Activated CD4-positive, alpha-beta T cell treated with anti-CD3 and anti-CD28 coated beads, Interleukin-2, amount 50 U/mL, for 1 hour (primary cell): ENCODE data around the gene OR51T1.
"Not testable (repeated sequence)": the region's sequence is repeated elsewhere in the genome, so short reads cannot be mapped to it uniquely, and the experiment has no call there.

ENCODE experiments used
- DNase-seq: peaks from one replicate; pipeline ENCODE4 v3.0.0-alpha.2; 2020

Gene OR51T1, protein sequence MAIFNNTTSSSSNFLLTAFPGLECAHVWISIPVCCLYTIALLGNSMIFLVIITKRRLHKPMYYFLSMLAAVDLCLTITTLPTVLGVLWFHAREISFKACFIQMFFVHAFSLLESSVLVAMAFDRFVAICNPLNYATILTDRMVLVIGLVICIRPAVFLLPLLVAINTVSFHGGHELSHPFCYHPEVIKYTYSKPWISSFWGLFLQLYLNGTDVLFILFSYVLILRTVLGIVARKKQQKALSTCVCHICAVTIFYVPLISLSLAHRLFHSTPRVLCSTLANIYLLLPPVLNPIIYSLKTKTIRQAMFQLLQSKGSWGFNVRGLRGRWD

DNA sequence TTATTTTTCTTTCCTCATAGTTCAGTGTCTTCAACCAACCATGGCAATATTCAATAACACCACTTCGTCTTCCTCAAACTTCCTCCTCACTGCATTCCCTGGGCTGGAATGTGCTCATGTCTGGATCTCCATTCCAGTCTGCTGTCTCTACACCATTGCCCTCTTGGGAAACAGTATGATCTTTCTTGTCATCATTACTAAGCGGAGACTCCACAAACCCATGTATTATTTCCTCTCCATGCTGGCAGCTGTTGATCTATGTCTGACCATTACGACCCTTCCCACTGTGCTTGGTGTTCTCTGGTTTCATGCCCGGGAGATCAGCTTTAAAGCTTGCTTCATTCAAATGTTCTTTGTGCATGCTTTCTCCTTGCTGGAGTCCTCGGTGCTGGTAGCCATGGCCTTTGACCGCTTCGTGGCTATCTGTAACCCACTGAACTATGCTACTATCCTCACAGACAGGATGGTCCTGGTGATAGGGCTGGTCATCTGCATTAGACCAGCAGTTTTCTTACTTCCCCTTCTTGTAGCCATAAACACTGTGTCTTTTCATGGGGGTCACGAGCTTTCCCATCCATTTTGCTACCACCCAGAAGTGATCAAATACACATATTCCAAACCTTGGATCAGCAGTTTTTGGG, at the start of gene OR51T1:
Gene OR51T1, plus strand, starts transcription at position 41 of the 641 bp plus-strand sequence. Its CDS starts 0 bp downstream, at position 41.
- no peak for DNase-seq

DNA sequence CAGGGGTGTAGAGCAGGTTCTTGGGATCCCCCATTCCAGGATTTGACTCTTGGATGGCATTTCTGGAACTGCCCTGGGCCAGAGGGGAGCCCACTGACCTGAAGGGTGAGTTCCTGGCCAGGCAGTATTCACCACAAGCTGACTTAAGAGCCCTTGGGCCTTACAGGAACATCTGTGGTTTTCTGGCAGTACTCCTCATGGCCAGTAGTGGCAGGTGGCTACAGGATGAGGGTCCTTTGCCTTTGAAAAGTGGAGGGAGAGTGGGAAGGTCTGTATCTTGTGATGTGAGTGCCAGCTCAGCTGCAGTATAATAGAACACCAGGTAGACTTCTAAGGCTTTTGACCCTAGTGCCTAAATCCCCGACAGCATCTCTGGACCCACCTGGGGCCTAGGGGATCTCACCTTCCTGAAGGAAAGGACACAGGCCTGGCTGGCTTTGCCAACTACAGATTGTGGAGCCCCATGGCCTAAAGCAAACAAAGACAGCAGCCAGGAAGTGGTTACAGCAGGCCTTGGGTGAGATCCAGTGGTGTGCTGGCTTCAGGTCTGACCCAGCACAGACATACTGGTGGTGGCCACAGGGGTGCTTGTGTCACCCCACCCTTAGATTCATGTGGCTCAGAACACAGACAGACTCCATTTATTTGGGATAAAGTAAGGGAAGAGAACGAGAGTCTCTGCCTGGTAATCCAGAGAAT, 41.7 kb upstream of the OR51T1 start:
- no peak for DNase-seq

DNA sequence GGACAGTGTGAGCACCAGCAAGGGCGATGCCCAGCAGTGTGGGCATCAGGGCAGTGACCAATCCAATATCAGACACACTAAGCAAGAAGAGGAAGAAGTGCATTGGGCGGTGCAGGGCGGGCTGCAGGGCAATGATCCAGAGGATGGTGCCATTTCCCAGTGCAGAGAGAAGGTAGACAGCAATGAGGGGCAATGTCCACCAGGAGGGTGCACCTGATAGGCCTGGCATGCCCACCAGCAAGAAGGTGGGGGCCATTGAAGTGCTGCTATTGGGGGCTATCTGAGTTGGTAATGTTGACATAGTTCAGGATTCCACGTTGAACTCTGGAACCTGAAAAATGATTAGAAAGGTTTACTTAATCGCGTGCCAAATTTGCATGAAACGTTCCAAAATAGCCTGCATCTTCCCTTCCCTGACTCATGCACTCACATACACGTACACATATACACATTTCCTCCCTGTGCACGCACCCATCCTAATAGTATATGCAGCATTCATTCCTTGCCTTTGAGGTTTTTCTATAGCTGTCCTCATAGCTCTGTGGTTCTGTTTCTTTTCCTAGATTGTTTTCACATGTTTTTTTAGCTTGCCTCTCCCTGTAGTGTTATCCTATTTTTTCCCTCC, 32.7 kb upstream of the OR51T1 start, which contains the start of gene OR51S1:
Gene OR51S1, minus strand, starts transcription at position 301 of the 625 bp plus-strand sequence. Its CDS starts 0 bp downstream, at position 301.
- no peak for DNase-seq

DNA sequence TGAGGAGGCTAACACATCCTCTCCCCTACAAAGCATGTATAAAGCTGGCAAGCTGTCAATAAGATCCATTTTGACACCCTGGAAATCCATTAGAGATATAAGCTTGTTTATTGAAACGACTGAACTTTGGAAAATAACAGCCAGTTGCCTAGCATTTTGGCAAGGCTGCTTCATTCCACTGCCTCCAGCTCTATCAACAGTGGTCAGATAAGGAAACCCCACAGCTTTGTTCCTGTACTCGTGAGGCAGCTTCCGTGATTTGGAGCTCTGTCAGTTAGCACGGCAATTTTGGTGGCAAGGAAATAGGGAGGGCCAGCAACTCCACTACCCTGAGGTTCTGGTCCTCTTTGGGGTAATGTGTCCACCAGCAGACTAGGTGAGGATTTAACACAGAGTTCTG, 30.7 kb upstream of the OR51T1 start:
- no peak for DNase-seq

DNA sequence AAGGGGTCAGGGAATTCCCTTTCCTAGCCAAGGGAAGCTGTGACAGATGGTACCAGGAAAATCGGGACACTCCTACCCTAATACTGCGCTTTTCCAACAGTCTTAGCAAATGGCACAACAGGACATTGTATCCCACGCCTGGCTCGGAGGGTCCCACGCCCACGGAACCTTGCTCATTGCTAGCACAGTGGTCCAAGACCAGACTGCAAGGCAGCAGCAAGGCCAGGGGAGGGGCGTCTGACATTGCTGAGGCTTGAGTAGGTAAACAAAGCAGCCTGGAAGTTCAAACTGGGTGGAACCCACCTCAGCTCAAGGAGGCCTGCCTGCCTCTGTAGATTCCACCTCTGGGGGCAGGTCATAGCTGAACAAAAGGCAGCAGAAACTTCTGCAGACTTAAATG, 27.4 kb upstream of the OR51T1 start:
- not testable (repeated sequence) for DNase-seq

DNA sequence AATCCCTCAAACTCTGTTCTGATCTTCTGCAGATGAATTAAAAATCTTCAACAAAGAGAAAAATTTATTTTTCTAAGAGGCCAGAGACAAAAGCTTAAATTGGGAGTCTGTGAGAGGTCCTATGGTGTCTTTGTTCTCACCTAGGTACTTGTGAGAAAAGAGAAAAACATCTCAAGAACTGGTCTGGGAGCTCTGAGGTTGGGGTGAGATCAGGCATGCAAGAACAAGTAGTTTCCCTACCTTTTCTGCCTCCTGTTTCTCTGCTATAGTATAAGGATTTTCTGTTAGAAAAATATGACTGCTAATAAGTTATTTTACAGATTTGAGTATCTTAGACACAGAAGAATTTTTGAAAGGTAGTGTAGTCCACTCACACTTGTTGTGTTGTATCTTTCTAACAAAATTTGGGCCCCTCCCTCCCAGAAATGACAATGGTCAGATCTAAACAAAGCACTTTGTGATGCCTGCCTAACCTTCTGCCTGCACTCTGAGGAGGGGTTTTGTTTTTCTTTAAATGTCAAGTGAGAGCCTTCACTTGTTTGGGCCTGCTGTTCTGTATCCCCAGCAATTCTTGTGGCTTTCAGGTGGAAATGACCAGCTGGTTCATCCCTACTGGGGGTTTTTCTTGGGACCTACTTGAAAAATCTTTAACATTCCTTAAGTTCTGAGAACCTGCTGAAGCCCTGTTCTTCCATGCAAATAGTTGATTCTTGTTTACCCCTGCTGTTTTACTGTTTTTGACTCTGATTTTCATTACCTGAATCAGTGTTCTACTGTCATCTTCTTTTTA, 19.1 kb upstream of the OR51T1 start:
- DNase-seq = no peak

DNA sequence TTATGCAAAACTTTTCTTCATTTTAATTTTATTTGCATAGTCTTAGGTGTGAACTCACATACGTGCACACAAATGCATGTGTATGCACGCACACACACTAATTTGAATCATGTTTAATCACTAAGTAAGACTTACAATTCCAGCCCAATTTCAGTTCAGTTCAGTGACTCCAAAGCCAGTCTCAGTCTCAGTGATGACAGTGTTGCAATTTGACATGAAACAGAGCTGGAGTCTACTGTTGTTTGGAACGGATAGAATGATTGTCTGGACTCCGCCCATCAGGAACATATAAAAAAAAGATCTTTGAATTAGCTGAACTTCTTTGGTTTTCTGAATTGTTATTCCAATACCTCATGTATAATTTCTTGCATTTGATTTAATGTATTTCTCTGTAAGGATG, 17.8 kb upstream of the OR51T1 start:
- DNase-seq = no peak

DNA sequence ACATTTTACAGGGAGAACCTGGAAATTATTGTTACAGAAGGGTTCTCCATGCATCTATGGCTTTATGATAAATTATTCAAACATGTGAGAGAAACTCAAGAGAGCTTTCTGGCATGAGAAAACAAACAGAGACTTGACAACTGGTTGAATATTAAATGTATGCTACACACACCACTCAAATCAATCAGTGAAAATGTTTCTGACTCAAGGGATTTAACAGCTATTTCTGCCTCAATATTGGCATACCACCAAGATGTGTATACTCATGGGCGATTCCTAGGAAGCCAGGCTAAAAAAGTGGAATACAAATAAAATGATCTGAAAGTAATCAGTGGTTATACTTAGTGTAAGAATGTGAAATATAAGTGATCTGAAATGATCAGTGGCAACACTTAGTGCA, 15.8 kb upstream of the OR51T1 start:
- no peak for DNase-seq

DNA sequence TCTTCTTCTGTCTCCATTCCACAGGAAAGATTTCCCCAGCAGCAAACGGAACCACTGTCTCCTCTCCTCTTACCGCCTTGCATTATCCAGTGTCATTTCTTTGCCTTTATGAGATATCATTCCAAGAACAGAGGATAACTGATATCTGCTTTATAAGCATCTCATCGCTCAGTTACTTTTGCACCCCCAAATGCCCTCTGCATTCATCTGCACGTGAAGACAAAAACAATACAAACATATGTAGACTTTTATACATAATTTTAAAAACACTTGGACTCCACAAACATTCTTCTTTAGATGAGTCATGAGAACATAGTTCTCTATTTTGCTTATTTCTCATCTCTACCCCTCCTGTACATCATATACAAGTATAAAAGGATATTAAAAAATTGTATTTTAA, 512 bp upstream of the OR51T1 start:
- DNase-seq = no peak

DNA sequence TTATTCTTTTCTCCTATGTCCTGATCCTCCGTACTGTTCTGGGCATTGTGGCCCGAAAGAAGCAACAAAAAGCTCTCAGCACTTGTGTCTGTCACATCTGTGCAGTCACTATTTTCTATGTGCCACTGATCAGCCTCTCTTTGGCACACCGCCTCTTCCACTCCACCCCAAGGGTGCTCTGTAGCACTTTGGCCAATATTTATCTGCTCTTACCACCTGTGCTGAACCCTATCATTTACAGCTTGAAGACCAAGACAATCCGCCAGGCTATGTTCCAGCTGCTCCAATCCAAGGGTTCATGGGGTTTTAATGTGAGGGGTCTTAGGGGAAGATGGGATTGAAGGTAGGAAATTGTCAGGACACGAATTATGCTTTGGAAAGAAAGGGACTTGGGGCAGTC, 843 bp downstream of the OR51T1 start:
- no peak for DNase-seq

DNA sequence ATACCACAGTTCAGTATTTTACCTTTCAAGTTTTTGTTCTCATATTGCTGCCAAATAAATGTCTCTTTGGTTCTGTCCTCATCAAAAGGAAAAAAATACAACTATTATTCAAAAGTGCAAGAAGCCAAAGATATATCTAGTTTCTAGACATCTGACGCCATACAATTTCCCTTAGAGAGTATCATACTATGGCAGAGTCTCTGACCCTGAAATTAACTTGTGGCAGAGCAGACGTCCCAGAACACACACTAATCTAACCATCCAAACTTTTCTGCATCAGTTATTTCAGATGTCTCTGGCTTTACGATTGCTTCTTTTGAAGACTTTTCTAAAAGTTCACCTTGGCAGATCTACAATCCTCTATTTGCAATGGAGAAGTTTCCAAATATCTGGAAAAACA, 2.7 kb downstream of the OR51T1 start:
- no peak for DNase-seq

DNA sequence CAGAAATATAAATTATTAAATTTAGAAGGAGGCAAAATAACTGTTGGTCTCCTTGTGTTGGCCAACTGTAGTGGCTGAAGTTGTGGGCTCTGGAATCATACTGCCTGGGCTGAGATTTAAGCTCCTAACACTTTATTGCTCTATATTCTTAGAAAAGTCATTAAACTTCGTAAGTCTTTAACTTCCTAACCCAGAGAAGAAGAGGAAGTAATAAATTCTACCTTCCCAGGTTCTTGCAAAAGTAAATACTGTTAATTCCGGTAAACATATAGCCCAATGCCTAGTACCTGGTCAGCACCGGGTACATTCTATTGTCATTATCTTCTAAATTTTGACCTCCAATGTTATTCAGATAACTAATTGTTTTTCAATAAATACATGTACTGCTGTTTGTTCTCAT, 4.5 kb downstream of the OR51T1 start:
- no peak for DNase-seq

DNA sequence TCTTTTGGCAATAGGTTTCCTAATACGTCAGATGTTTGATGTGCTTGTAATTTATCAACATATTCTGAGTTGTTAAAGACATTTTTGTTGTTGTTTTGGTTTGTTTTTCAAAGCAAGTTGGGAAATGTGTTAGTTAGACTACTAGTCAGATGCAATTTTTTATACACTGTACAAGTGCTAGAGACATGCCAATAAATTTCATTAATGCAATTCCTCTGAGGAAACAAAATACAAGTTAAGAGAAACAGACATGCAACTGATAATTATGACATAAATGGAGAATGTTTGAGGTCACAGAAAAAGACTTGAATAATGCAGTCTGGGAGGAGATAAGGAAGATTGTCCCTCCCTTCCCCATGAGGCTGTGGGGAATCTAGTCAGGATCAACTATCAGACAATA, 5.9 kb downstream of the OR51T1 start:
- no peak for DNase-seq

DNA sequence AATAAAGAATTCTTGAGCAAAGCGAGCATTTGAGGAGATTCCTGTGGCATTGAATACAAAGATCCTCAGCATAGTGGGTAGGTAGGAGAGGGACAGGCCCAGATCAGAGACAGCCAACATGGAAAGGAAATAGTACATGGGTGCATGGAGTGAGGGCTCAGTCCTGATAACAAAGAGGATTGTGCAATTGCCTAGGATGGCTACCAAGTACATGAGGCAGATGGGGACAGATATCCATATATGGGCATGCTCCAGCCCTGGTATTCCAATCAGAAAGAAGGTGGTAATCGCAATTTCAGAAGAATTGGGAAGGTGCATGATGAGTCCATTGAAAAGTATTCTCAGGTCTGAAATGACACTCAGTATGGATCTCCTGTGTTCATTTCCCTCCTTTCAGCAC, 8.6 kb downstream of the OR51T1 start:
- DNase-seq = no peak

DNA sequence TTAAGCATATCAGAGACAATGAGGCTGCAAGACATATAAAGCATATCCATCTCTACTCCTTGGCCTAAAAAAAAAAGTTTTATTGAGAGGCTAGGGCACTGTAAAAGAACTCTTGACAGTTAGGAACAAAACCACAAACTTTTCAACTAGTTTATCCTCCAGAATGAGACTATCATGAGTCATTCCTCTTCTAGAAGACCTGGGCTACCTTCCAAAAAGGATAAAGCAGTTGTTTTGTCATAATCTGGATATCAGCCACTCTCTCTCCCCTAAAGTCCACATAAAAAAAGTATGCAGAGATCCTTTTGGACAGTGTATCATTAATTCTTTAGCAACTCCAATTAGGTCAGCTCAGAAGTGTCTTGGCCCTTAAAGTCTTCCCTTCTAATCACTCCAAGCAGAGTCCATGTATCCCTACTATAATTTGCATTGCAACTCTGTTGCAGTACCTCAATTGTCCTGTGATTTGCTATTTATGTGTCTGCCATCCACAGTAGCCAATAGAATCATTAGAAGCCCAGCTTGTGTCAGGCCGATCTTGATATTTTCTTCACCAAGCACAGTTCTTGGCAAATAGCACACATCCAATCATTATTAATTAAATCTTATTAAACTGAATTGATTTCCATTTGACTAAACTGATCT, 10.4 kb downstream of the OR51T1 start:
- no peak for DNase-seq

DNA sequence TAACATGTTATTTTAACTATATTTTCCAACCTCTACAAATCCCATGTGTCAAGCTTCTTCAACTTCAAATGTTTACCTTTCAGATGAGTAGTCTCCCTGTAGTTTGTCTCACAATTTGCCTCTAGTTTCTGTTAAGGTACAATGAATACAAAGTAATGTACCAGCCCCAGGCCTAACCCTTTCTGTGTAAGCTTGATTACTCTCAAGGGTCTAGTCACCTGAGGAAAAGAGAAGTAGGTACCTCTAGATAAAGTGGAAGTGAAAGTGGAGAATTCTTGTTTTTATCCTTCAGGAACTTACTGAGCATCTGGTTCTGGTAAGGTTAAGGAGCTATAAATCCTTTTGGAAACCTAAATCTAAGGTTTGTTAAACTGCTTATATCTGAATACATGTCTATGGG, 21.8 kb downstream of the OR51T1 start, which contains the start of gene OR51A7:
Gene OR51A7, plus strand, starts transcription at position 300 of the 400 bp plus-strand sequence. CDS start 3,587 bp downstream, outside the sequence.
- no peak for DNase-seq

DNA sequence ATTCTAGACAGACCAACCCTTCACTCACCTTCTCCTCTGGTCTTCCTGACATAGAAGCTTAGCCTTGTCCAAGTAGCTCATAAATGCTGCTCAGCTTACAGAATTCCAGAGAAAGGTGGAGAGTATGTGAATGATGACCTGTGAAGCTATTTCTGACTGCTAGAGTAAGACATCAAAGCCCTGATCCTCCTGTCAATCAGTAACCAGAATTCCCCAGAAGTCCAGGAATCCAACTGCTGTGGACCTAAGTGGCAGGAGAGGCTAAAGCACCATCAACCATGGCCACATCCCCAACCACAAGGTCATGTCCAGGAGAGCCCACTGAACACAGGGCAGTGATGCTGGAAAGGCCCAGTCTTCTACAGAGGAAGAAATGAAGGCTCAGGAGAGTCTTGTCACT, 34.9 kb downstream of the OR51T1 start:
- DNase-seq = no peak

DNA sequence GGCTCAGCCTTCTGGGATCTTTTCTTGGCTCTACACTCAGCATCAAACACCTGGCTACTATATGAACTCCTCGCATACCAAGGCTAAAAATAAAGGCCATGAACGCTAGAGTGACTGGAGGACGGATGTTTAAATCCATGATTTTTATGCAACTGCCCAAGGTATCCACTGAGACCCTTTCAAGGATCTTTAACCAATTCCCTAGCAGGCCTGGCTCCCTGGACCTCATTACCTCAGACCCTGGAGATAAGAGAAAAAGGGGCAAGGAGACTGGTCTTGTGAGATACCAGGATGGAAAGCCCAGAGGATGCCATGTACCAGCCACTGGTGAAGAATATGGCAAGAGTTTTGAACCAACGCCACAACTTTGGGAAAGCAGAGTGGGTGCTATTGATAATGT, 37.5 kb downstream of the OR51T1 start, which contains the start of gene OR51G2:
Gene OR51G2, minus strand, starts transcription at position 101 of the 400 bp plus-strand sequence. CDS start 3,687 bp downstream, outside the sequence.
- no peak for DNase-seq

DNA sequence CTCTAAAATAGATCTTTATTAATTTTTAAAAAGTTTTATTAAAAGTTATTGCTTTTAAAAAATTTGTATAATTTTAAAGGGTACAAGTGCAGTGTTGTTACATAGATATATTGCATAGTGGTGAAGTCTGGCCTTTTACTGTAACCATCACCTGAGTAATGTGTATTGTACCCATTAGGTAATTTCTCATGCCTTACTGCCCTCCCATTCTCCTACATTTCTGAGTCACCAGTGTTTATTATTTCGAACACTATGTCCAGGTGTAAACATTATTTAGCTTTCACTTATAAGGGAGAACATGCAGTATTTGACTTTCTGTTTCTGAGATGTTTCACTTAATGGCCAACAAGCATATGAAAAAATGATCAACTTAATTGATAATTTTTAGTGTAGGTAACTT, 40.1 kb downstream of the OR51T1 start:
- no peak for DNase-seq

DNA sequence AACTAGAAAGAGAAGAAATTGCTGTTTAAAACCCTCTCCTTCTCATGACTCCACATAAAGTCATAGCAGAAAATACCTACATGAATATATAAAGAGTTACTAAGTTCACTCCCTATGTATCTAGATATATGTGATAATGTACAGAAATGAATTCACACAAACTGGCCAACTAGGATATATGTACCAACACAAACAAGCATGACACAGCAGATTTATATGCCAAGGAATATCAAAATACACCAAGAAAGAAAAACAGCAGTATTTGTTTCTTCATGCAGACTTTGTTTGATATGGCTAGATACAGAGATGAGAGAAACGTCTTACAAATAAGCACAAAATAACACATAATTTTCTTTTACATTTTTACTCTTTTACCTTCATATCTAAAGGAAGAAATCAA, 40.6 kb downstream of the OR51T1 start:
- no peak for DNase-seq

DNA sequence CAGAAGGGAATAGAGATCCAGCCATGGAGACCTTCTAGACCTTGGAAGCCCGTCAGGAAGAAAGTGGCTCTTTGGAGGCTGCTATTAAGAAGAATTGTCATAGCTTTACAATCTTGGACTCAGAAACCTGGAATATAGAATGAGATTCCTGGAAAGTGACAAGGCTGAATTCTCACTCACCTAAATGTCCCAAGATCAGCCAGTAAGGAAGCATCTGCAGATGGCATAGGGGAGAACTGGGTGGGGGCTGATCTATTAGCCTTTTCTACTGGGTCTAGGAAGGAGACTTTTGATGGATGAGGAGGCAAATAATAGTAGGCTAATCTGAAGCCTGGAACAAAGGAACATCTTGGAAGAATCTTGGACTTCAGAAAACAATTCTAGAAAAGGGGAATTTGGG, 42.5 kb downstream of the OR51T1 start, which contains the start of gene OR51G1:
Gene OR51G1, minus strand, starts transcription at position 101 of the 400 bp plus-strand sequence. Its CDS starts 0 bp downstream, at position 101.
- DNase-seq = no peak

DNA sequence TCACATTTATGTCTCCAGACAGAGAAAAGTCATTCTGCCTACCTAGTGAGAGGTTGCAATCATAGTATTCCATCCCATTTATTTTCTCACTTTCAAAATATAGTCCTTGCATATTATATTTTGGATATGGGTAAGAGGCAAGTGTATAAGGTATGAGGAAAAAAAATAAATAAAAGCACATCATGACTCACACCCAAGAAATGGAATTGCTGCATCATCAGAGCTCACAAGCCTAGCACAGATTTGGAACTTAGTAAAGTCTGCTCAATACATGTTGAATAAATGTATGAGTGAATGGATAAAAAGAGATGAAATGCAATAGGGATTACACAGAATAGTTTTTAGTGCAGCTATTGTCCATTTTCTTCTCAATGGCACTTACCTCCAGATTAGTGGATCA, 44.9 kb downstream of the OR51T1 start:
- no peak for DNase-seq
